ENCODE measurements around the gene SRSF5.

Gene SRSF5

GRCh38 chr14:69819607-69820006 is 52.7 kb downstream of the SRSF5 start:
- TF ChIP-seq CTCF (conservative IDR thresholded peaks at IDR 0.05; ENCODE audit: control insufficient read depth, insufficient read depth, low read depth, low read length), result no peak

GRCh38 chr14:69820991-69821390 is 54.0 kb downstream of the SRSF5 start:
- no peak for DNase-seq (ENCODE audit: low read depth)
- no peak overlapping the region for H3K4me3 ChIP-seq (ENCODE audit: control insufficient read depth, low read depth, low read length)
- TF ChIP-seq CTCF (conservative IDR thresholded peaks at IDR 0.05; ENCODE audit: control insufficient read depth, insufficient read depth, low read depth, low read length), result no peak

More at GRCh38 chr14:69819607-69820006, 52.7 kb downstream of the SRSF5 start:
- no peak for DNase-seq (ENCODE audit: low read depth)
- no peak overlapping the region for H3K4me3 ChIP-seq (ENCODE audit: control insufficient read depth, low read depth, low read length)
